ENCODE measurements around the gene UBE2Q1.

UBE2Q1 gene

GRCh38 chr1:154557939-154558719 lies at the start of gene UBE2Q1:
Gene UBE2Q1 (minus strand): TSS chr1:154558662. CDS start chr1:154558553, 109 bp downstream.
- TF ChIP-seq, protein P1, sequence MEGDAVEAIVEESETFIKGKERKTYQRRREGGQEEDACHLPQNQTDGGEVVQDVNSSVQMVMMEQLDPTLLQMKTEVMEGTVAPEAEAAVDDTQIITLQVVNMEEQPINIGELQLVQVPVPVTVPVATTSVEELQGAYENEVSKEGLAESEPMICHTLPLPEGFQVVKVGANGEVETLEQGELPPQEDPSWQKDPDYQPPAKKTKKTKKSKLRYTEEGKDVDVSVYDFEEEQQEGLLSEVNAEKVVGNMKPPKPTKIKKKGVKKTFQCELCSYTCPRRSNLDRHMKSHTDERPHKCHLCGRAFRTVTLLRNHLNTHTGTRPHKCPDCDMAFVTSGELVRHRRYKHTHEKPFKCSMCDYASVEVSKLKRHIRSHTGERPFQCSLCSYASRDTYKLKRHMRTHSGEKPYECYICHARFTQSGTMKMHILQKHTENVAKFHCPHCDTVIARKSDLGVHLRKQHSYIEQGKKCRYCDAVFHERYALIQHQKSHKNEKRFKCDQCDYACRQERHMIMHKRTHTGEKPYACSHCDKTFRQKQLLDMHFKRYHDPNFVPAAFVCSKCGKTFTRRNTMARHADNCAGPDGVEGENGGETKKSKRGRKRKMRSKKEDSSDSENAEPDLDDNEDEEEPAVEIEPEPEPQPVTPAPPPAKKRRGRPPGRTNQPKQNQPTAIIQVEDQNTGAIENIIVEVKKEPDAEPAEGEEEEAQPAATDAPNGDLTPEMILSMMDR (IDR thresholded peaks at IDR 0.05; ENCODE audit: low read depth, low read length, missing control alignments): no peak
- H3K4me3 ChIP-seq (replicated peaks; ENCODE audit: low read depth, low read length): peak within 1 kb of the TSS; percentile 94
- DNase-seq (ENCODE audit: extremely low read depth, low read depth): no peak

DNA sequence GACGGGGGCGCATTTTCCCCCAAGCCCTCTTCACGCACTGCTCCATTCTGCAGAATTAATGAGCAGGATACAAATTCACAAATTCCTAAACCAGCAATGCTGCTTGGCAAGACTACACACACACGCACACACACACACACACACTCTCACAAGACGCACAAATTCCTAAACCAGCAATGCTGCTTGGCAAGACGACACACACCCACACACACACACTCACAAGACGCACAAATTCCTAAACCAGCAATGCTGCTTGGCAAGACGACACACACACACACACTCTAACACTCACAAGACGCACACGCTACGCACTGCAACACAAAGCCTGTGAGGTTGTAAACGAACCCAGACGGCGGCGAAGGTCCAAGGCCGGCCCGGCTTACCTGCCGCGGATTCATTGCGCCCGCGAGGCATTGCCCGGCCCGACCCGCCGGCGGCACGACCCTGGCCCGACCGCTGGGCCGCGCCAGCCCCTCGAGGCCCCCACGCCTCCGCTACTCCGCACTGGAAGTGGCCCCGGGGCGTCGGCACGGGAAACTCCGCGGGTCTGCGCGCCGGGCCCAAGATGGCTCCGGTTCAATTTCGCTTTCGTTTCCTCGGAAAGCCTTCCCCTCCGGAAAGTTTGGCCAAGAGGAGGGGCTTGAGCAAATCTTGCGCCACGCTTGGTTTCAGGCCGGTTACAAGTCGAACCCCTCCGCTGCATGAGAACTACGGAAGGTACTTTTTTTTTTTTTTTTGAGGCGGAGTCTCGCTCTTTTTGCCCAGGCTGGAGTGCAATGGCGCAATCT lies 49.3 kb upstream of the UBE2Q1 start, which contains the start of gene ADAR:
Gene ADAR (minus strand): TSS at position 578 of the 788 bp plus-strand sequence. CDS start 180 bp downstream, at position 398.
- TF ChIP-seq, protein P1 (IDR thresholded peaks at IDR 0.05; ENCODE audit: low read depth, low read length, missing control alignments): no peak
- peak within 1 kb of the TSS; percentile 74 for H3K4me3 ChIP-seq (replicated peaks; ENCODE audit: low read depth, low read length)
- peak; percentile 85 for DNase-seq (ENCODE audit: extremely low read depth, low read depth)

- DNase-seq (ENCODE audit: extremely low read depth, low read depth): no peak
- TF ChIP-seq, protein P1 (IDR thresholded peaks at IDR 0.05; ENCODE audit: low read depth, low read length, missing control alignments): no peak
- H3K4me3 ChIP-seq (replicated peaks; ENCODE audit: low read depth, low read length): peak overlapping the region; percentile 74
These were observed 48.7 kb upstream of the UBE2Q1 start for GRCh38 chr1:154607106-154607608.

- TF ChIP-seq, protein P1 (IDR thresholded peaks at IDR 0.05; ENCODE audit: low read depth, low read length, missing control alignments): no peak
- no peak for DNase-seq (ENCODE audit: extremely low read depth, low read depth)
- H3K4me3 ChIP-seq (replicated peaks; ENCODE audit: low read depth, low read length): no peak overlapping the region
These were observed 47.1 kb upstream of the UBE2Q1 start for GRCh38 chr1:154605534-154605933.

- no peak for DNase-seq (ENCODE audit: extremely low read depth, low read depth)
- no peak overlapping the region for H3K4me3 ChIP-seq (replicated peaks; ENCODE audit: low read depth, low read length)
- TF ChIP-seq, protein P1 (IDR thresholded peaks at IDR 0.05; ENCODE audit: low read depth, low read length, missing control alignments): no peak
These were observed 44.9 kb upstream of the UBE2Q1 start for GRCh38 chr1:154603317-154603716.

GRCh38 chr1:154599658-154600057 lies 41.2 kb upstream of the UBE2Q1 start:
- DNase-seq (ENCODE audit: extremely low read depth, low read depth): no peak
- no peak overlapping the region for H3K4me3 ChIP-seq (replicated peaks; ENCODE audit: low read depth, low read length)
- TF ChIP-seq, protein P1 (IDR thresholded peaks at IDR 0.05; ENCODE audit: low read depth, low read length, missing control alignments): no peak
